Retinal pigment epithelial cell (primary cell): ENCODE results near the gene CRELD1.

Source experiments
- DNase-seq: peaks from one replicate; pipeline ENCODE4 v3.0.0-alpha.2; 2010; ENCODE audit warnings: low read depth
- H3K4me3 ChIP-seq: 2 replicates; pipeline ENCODE4 v1.5.1; 2011; ENCODE audit warnings: mild to moderate bottlenecking, low read length, control low read depth, moderate library complexity
- TF ChIP-seq, protein P1 (sequence below): conservative IDR thresholded peaks from 2 replicates; pipeline ENCODE4 v1.5.1; 2011; ENCODE audit warnings: low read depth, low read length, control low read depth, inconsistent platforms

CRELD1 gene

DNA sequence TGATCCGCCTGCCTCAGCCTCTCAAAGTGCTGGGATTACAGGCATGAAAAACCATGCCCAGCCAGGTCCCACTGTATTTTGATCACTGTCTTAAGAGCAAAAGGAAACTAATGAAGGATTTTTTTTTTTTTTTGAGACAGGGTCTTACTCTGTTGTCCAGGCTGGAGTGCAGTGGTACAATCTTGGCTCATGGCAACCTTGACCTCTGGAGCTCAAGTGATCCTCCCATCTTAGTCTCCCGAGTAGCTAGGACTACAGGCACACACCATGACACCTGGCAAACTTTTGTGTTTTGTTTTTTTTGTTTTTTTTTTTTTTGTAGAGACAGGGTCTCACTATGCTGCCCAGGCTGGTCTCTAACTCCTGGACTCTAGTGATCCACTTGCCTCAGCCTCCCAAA lies 46.6 kb downstream of the CRELD1 start:
- H3K4me3 ChIP-seq = no peak overlapping the region
- TF ChIP-seq, protein P1, sequence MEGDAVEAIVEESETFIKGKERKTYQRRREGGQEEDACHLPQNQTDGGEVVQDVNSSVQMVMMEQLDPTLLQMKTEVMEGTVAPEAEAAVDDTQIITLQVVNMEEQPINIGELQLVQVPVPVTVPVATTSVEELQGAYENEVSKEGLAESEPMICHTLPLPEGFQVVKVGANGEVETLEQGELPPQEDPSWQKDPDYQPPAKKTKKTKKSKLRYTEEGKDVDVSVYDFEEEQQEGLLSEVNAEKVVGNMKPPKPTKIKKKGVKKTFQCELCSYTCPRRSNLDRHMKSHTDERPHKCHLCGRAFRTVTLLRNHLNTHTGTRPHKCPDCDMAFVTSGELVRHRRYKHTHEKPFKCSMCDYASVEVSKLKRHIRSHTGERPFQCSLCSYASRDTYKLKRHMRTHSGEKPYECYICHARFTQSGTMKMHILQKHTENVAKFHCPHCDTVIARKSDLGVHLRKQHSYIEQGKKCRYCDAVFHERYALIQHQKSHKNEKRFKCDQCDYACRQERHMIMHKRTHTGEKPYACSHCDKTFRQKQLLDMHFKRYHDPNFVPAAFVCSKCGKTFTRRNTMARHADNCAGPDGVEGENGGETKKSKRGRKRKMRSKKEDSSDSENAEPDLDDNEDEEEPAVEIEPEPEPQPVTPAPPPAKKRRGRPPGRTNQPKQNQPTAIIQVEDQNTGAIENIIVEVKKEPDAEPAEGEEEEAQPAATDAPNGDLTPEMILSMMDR = no peak
- DNase-seq = no peak

- peak overlapping the region; percentile 99 for H3K4me3 ChIP-seq
- no peak for DNase-seq
- TF ChIP-seq, protein P1 = no peak
Measured at GRCh38 chr3:9986230-9986725, 52.6 kb downstream of the CRELD1 start.

- no peak overlapping the region for H3K4me3 ChIP-seq
- DNase-seq = no peak
- TF ChIP-seq, protein P1 = no peak
Measured at GRCh38 chr3:9994086-9994844, 60.6 kb downstream of the CRELD1 start.
